GM21360 (cell line): Measurements from ENCODE around the gene ESRRG.
"Not testable (repeated sequence)": the region's sequence is repeated elsewhere in the genome, so short reads cannot be mapped to it uniquely, and the experiment has no call there.

ENCODE experiments used
- ATAC-seq: cut with Tn5 transposase; IDR thresholded peaks from one replicate; pipeline ENCODE4 v1.9.1; 2021; ENCODE audit warnings: mild to moderate bottlenecking, moderate library complexity; ENCODE audit not compliant: unreplicated experiment

ESRRG gene

DNA sequence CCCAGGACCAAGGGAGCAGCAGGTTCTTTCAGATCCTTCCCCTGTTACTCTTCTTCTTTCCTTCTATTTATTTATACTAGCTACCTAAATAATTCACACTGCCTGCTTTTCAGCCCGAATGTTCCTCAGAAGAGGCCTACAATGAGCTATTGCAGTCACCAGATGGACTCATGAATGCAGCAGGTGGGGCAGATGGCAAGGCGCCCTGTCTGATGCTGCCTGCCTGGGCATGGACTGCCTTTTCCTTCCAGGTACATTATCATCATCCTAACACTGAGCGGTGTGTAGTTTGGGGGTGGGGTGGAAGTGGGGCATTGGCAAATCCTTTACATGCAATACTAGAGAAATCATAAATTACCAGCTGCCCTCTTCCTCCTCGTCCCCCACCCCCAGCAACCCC is 17.6 kb downstream of the ESRRG start:
- no peak for ATAC-seq

DNA sequence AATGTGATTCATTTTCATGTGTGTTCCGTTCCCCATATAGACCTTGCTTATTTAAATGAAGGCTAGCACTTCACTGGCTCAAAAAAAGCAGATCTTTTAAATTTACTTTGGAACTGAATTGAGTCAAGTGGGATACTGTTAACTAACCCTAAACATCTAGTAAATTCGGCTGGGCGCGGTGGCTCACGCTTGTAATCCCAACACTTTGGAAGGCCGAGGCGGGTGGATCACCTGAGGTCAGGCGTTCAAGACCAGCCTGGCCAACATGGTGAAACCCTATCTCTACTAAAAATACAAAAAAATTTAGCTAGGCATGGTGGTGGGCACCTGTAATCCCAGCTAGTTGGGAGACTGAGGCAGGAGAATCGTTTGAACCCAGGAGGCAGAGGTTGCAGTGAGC is 19.2 kb downstream of the ESRRG start:
- not testable (repeated sequence) for ATAC-seq

DNA sequence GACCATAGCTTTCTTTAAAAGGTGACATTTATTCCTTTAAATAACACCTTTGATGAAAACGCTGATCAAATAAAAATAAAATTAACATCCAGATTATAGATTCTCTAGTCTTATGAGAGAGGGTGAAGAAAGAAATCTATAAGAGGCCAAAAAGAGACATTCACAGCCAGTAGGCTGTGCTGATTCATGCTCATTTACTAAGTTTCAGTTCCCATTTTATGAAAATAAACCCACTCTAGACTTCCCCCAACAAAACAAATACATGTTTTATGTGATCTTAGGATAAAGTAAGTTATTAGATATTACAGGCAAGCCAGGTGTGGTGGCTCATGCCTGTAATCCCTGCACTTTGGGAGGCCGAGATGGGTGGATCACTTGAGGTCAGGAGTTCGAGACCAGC is 21.1 kb downstream of the ESRRG start:
- ATAC-seq = peak; percentile 95

GRCh38 chr1:216700779-216701178 is 22.4 kb downstream of the ESRRG start:
- no peak for ATAC-seq

DNA sequence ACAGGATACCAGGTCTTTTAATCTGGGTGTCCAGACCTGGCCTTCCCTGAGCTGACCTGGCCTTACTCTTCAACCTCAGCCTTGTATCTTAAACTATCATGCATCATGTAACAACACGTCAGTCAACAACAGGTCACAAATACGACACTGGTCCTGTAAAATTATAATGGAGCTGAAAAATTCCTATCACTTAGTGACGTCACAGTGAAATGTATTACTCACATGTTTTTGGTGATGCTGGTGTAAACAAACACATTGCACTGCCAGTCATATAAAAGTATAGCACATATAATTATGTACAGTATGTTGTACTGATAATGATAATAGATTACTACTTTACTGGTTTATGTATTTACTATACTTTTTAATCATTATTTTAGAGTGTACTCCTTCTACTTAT is 31.5 kb downstream of the ESRRG start:
- no peak for ATAC-seq

DNA sequence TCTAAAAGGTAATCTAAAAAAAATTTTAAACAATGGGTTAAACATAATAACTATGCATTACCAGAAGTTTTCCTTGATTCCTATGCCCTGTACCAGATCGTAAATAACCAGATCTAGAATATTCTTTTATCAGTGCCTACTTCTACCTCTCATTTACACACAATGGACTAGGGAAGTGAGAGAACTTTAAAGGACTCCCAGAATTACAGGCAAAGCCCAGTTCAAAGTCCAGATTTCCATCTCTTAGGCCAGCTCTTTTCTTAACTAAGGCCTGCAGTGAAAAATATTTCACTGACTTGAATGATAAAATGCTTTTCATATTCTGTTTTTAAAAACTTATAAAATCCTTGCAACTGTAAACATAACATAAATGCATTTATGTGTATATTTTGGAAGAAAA is 32.6 kb downstream of the ESRRG start:
- no peak for ATAC-seq

DNA sequence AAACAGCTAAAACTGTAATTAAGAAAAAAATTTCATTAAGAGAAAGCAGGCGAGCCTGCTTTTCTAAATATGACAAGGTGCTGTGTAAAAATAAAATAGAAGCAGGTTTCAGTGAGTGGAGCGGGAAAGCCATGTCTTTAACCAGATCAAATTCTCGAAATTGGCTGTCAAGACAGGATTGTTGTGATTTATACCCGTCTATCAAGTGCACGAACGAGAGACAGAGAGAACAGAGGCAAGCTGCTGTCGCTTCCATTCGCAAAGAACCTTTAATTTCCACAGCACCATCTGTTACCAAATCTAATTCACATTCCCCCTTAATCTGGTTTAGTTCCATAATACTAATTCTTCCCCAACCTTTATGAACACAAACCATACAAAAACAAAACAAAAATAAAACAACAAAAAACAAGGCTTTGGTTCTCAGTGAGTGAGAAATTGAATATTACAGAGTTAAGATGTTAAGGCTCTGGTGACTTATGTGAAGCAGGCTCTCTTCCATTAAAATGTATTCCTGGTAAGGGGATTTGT is 35.0 kb downstream of the ESRRG start:
- ATAC-seq = no peak

GRCh38 chr1:216686860-216687766 is 36.1 kb downstream of the ESRRG start:
- ATAC-seq = no peak

DNA sequence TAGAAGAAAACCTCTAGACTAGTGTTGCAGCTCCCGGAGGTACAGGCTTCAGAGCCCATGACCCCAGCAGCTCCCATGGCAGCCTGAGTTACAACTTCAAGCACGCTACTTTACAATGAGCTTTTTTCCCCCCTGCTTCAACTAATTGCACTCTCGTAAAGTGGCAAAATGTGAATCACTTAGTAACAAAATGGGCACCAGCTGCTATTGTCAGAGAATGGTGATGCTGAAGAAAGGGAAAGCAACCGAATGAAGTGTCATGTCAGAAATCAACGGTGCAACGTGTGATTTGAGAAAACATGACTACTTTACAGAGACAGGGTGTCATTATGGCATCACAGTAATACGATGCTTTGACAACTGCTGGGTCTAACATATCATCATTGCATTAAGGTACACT is 40.5 kb downstream of the ESRRG start:
- no peak for ATAC-seq

GRCh38 chr1:216679108-216679507 is 44.1 kb downstream of the ESRRG start:
- no peak for ATAC-seq

DNA sequence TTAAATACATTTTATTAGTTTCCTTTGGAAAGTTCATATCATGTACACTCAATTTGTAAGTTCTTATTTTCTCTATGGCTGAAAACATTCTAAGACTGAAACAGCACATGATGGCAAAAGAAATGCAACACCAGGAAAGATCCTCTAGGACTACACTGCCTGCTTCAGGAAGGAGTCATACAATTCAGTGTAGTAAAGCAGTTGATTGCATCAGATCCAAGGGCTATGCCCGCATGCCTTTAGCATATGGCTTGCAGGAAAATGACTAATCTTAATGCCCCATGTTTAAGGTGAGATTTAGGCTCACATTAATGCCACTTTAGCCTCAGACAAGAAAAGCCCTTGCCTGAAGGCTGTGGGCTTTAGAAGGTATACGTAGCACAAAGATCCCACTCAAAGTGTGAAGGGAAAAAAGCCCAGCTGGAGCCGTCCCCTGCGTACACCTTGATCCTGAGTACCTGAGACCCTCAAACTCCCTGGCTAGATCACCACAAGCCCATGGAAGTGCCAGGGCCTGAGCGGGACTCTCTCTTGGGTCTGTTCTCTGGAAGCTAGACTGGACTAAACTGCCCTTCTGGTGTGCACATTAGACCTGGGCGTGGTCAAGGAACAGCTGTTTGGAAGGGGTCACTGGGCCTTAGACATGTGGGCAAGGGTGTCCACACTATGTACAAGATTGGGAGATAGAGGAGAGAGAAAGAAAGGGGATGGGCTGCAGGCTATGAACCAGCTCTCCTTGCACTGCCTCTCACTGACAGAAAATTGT is 52.9 kb downstream of the ESRRG start:
- no peak for ATAC-seq

- ATAC-seq = no peak
Observed at GRCh38 chr1:216666441-216666840, 56.8 kb downstream of the ESRRG start.

GRCh38 chr1:216665856-216666255 is 57.4 kb downstream of the ESRRG start:
- no peak for ATAC-seq

- no peak for ATAC-seq
Observed at GRCh38 chr1:216665406-216665805, 57.8 kb downstream of the ESRRG start.

GRCh38 chr1:216662681-216663080 is 60.5 kb downstream of the ESRRG start:
- no peak for ATAC-seq

GRCh38 chr1:216660561-216660960 is 62.7 kb downstream of the ESRRG start:
- ATAC-seq = no peak

GRCh38 chr1:216653001-216653400 is 70.2 kb downstream of the ESRRG start:
- no peak for ATAC-seq

GRCh38 chr1:216651826-216652418 is 71.3 kb downstream of the ESRRG start:
- no peak for ATAC-seq

GRCh38 chr1:216643176-216643575 is 80.1 kb downstream of the ESRRG start:
- ATAC-seq = no peak

- ATAC-seq = no peak
Observed at GRCh38 chr1:216641669-216642460, 81.4 kb downstream of the ESRRG start.

DNA sequence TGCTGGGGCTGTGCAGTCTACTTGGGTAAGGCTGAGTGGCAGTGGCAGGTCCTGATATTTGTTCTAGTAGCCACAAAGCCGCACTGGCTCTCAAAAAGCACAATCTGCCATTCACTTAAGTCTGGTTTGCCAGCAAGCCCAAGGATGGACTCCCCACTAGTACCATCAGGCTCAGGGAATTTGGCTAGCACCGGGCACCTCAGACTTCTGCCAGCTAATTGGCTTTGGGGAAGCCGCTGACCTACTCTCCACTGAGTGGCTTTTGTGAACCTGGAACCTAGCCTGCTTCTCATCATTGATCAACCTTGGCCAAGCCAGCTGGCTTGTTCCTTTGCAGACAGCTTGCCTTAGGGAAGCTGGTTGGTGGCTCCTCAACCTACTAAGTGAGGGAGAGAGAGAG is 83.1 kb downstream of the ESRRG start:
- no peak for ATAC-seq
